Loucy (cell line): ENCODE results near the gene PDCD4.

ENCODE experiments used
- CTCF ChIP-seq: fragments of 200-600 bp; sonication (generic); conservative IDR thresholded peaks from 2 replicates; pipeline ENCODE4 v1.5.1; 2014; ENCODE audit warnings: mild to moderate bottlenecking, antibody characterized with exemption, low read length
- EZH2phosphoT487 ChIP-seq: fragments of 200-600 bp; IDR thresholded peaks from 2 replicates; pipeline ENCODE4 v1.6.1; 2018; ENCODE audit warnings: antibody characterized with exemption, mild to moderate bottlenecking, moderate library complexity, borderline replicate concordance

- no peak for TF ChIP-seq CTCF
- no peak for TF ChIP-seq EZH2phosphoT487
Measured at GRCh38 chr10:110918643-110919348, 47.1 kb downstream of the PDCD4 start, which contains the start of gene BBIP1.
